OCI-LY1 (cell line): Measurements from ENCODE around the gene FFAR4.

ENCODE experiments used
- H2AFZ ChIP-seq: fragments of 200-600 bp; sonication (generic), shearing (Covaris generic); 2 replicates; pipeline ENCODE4 v1.6.0; 2014; ENCODE audit warnings: antibody characterized with exemption, mild to moderate bottlenecking, low read length
- H3F3A ChIP-seq: fragments of 200-600 bp; sonication (generic), shearing (Covaris generic); 2 replicates; pipeline ENCODE4 v1.6.0; 2014; ENCODE audit warnings: mild to moderate bottlenecking, antibody characterized with exemption, low read length, moderate library complexity; ENCODE audit not compliant: insufficient read depth
- H3K27ac ChIP-seq: fragments of 200-600 bp; sonication (generic); 2 replicates; pipeline ENCODE4 v1.5.1; 2014; ENCODE audit warnings: low read length, mixed run types, mild to moderate bottlenecking, low read depth; ENCODE audit not compliant: poor library complexity, severe bottlenecking
- H3K27me3 ChIP-seq: fragments of 200-600 bp; sonication (generic); 2 replicates; pipeline ENCODE4 v1.6.0; 2014; ENCODE audit warnings: antibody characterized with exemption, mild to moderate bottlenecking, low read length, moderate library complexity; ENCODE audit not compliant: insufficient read depth
- H3K36me3 ChIP-seq: fragments of 200-600 bp; sonication (generic); 2 replicates; pipeline ENCODE4 v1.6.1; 2014; ENCODE audit warnings: mild to moderate bottlenecking, antibody characterized with exemption, low read length, moderate library complexity, mixed read lengths; ENCODE audit not compliant: insufficient read depth
- H3K4me1 ChIP-seq: fragments of 200-600 bp; sonication (generic); 2 replicates; pipeline ENCODE4 v1.5.1; 2014; ENCODE audit warnings: mild to moderate bottlenecking, low read length, moderate library complexity; ENCODE audit not compliant: insufficient read depth, severe bottlenecking
- H3K4me2 ChIP-seq: fragments of 200-600 bp; sonication (generic), shearing (Covaris generic); 2 replicates; pipeline ENCODE4 v1.6.1; 2014; ENCODE audit warnings: low read length
- H3K4me3 ChIP-seq: fragments of 200-600 bp; sonication (generic); 2 replicates; pipeline ENCODE4 v1.5.1; 2014; ENCODE audit warnings: low read length, low read depth, mild to moderate bottlenecking, mixed read lengths; ENCODE audit not compliant: poor library complexity, severe bottlenecking
- H3K79me2 ChIP-seq: fragments of 200-600 bp; shearing (Covaris generic); 2 replicates; pipeline ENCODE4 v1.6.1; 2016; ENCODE audit warnings: mixed run types, low read length, mixed read lengths; ENCODE audit not compliant: insufficient read depth
- H3K9ac ChIP-seq: fragments of 200-600 bp; sonication (generic), shearing (Covaris generic); 2 replicates; pipeline ENCODE4 v1.6.1; 2014; ENCODE audit warnings: mild to moderate bottlenecking, low read length, mixed read lengths
- H3K9me2 ChIP-seq: fragments of 200-600 bp; sonication (generic), shearing (Covaris generic); 2 replicates; pipeline ENCODE4 v1.6.1; 2014; ENCODE audit warnings: low read depth, mild to moderate bottlenecking, low read length, mixed read lengths
- H3K9me3 ChIP-seq: fragments of 200-600 bp; shearing (Covaris generic); 2 replicates; pipeline ENCODE4 v1.6.1; 2014; ENCODE audit warnings: low read length, mixed read lengths
- H4K20me1 ChIP-seq: fragments of 200-600 bp; sonication (generic), shearing (Covaris generic); 2 replicates; pipeline ENCODE4 v1.6.0; 2016; ENCODE audit warnings: mild to moderate bottlenecking, low read length; ENCODE audit not compliant: insufficient read depth
- EZH2 ChIP-seq: fragments of 200-600 bp; sonication (generic), shearing (Covaris generic); IDR thresholded peaks from 2 replicates; pipeline ENCODE4 v1.8.0; 2017; ENCODE audit warnings: borderline replicate concordance, mixed run types, mild to moderate bottlenecking, antibody characterized with exemption, low read length, moderate library complexity, mixed read lengths
- TF ChIP-seq, protein P1 (sequence below): fragments of 200-600 bp; sonication (generic), shearing (Covaris generic); IDR thresholded peaks from 2 replicates; pipeline ENCODE4 v1.5.1; 2017; ENCODE audit warnings: mild to moderate bottlenecking, antibody characterized with exemption, low read length, moderate library complexity, mixed read lengths

The FFAR4 gene

DNA sequence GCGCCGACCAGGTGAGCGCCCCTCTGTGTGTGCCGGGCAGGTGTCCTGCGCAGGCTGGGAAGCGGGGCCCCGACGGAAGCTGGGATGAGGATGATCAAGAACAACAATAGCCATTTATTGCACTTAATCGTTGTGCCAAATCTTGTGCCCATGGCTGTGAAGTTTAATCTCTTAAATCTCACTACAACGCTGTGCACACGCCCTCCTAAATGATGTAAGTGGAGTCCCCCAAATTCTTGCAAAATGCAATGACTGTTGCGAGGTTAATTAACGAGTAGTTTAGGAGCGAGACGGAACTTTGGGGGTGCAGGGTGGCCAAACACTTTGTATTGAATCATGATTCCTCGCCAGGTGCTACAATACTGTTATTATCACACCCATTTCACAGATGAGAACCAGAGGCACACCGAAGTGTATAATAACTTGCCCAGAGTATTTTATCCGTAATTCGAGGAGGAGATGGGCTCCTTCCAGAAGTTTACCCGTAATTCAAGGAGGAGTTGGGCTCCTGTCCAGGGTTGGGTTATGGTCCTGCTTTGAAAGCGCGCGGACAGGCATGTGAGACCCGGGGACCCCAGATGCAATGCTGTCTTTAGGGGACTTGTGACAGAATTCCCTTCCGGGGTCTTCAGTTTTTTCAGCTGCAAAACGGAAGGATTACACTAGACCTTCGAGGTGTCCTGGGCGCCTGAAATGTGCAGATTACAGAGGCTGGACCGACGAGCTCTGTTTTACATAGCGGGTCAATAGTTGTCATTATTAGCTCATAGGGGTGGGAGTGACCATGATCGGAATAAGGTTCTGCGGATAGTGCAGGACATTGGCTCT, 1.0 kb downstream of the FFAR4 start:
- no peak for TF ChIP-seq EZH2
- TF ChIP-seq, protein P1, sequence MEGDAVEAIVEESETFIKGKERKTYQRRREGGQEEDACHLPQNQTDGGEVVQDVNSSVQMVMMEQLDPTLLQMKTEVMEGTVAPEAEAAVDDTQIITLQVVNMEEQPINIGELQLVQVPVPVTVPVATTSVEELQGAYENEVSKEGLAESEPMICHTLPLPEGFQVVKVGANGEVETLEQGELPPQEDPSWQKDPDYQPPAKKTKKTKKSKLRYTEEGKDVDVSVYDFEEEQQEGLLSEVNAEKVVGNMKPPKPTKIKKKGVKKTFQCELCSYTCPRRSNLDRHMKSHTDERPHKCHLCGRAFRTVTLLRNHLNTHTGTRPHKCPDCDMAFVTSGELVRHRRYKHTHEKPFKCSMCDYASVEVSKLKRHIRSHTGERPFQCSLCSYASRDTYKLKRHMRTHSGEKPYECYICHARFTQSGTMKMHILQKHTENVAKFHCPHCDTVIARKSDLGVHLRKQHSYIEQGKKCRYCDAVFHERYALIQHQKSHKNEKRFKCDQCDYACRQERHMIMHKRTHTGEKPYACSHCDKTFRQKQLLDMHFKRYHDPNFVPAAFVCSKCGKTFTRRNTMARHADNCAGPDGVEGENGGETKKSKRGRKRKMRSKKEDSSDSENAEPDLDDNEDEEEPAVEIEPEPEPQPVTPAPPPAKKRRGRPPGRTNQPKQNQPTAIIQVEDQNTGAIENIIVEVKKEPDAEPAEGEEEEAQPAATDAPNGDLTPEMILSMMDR = no peak
- no peaks in the 10 kb centered on the region for H4K20me1 ChIP-seq
- no peak overlapping the region for H2AFZ ChIP-seq
- no peaks in the 10 kb centered on the region for H3K4me1 ChIP-seq
- no peak overlapping the region for H3K4me3 ChIP-seq
- H3K9me3 ChIP-seq = no peaks in the 10 kb centered on the region
- H3F3A ChIP-seq = no peaks in the 10 kb centered on the region
- no peaks in the 10 kb centered on the region for H3K79me2 ChIP-seq
- H3K27me3 ChIP-seq = no peaks in the 10 kb centered on the region
- H3K9me2 ChIP-seq = no peaks in the 10 kb centered on the region
- no peak overlapping the region for H3K9ac ChIP-seq
- no peak overlapping the region for H3K27ac ChIP-seq
- no peaks in the 10 kb centered on the region for H3K36me3 ChIP-seq
- no peak overlapping the region for H3K4me2 ChIP-seq

DNA sequence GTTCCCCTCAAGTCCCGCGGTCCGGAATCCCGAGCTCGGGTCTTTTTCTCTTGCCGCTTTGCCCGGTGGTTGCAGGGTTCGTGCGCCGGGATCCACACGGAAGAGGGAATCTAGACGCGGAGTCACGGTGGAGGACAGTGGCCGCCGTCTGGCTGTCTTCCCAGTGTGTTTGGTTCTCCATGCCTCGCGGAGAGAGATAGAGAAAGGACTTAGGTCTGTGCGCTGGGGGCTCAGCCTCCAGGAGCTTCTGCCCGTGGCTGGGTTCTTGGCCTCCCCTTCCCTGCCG, 1.6 kb downstream of the FFAR4 start:
- Histone ChIP-seq H2AFZ (no peak overlapping the region), H3K9ac (no peak overlapping the region), H3K27ac (no peak overlapping the region), H3K9me3 (no peaks in the 10 kb centered on the region), H3K4me3 (no peak overlapping the region), H3K36me3 (no peaks in the 10 kb centered on the region), H3F3A (no peaks in the 10 kb centered on the region), H3K79me2 (no peaks in the 10 kb centered on the region), H3K4me1 (no peaks in the 10 kb centered on the region), H4K20me1 (no peaks in the 10 kb centered on the region), H3K4me2 (no peak overlapping the region), H3K27me3 (no peaks in the 10 kb centered on the region), H3K9me2 (no peaks in the 10 kb centered on the region)
- TF ChIP-seq EZH2 = no peak
- TF ChIP-seq, protein P1 = no peak

DNA sequence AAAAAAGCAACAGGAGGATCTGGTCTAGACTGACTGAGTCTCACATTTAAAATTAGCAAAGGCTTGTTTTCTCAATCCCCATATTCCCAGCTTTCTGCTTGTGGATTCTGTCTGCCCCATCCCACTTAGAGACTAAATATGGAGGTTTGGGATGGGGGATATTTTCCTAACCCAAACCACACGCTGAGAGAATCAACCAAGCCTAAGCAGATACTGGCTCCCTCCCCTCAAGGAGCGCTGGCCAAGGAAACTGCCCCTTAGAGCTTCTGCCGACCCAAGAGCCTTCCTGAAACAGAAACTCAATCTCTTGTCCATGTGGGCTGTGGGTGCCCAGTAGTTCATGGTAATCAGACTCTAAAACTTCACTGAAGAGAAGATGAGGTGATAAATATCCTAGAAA, 3.9 kb downstream of the FFAR4 start:
- no peak overlapping the region for H2AFZ ChIP-seq
- no peaks in the 10 kb centered on the region for H3K79me2 ChIP-seq
- no peak overlapping the region for H3K9ac ChIP-seq
- no peak overlapping the region for H3K27ac ChIP-seq
- no peaks in the 10 kb centered on the region for H3K4me1 ChIP-seq
- no peaks in the 10 kb centered on the region for H3F3A ChIP-seq
- no peak for TF ChIP-seq EZH2
- TF ChIP-seq, protein P1 = no peak
- no peaks in the 10 kb centered on the region for H3K36me3 ChIP-seq
- H3K9me2 ChIP-seq = no peaks in the 10 kb centered on the region
- H3K9me3 ChIP-seq = no peaks in the 10 kb centered on the region
- no peaks in the 10 kb centered on the region for H3K27me3 ChIP-seq
- H4K20me1 ChIP-seq = no peaks in the 10 kb centered on the region
- H3K4me3 ChIP-seq = no peak overlapping the region
- no peak overlapping the region for H3K4me2 ChIP-seq
